Transverse colon (tissue), 4 donors: Measurements from ENCODE around the gene CCM2.

Source experiments
- POLR2A ChIP-seq: fragments of 450-650 bp; IDR thresholded peaks from one replicate; pipeline ENCODE4 v1.6.1; 2016; ENCODE audit warnings: antibody characterized with exemption, mild to moderate bottlenecking, moderate library complexity
- POLR2AphosphoS5 ChIP-seq, 3 donors: sonication (generic); formaldehyde crosslinking; IDR thresholded peaks; one replicate each; pipeline ENCODE4 v1.6.1; 2016; ENCODE audit warnings: antibody characterized with exemption in 3 of 3
- TF ChIP-seq, protein P1 (sequence below), 5 experiments: fragments of 200-600 bp in 3 of 5; fragments of 450-650 bp in 2 of 5; sonication (generic) in 3 of 5; IDR thresholded peaks; 1 replicate in 2 of 5; 2 replicates in 3 of 5; pipeline ENCODE4 v1.5.1; 2016 to 2017; ENCODE audit warnings: antibody characterized with exemption in 5 of 5, inconsistent platforms in 3 of 5, mild to moderate bottlenecking in 2 of 5, moderate library complexity in 1 of 5

DNA sequence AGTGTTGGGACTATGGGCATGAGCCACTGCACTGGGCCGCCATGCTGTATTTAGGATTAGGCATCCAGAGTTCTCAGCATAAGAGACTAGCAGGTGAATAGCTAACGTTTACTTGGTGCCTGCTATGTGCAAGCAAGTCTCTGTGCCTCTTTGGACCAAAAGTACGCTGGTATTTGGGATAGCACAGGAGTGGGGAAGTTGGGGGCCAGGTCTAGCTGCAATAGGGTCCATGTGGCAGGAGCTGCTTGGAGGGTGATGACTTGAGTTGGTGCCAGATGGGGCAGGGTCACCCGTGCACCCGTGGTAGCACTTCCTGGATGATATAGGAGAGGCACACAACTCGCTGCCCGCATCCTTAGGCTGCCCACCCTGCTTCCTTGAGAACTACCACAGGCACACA is 66.4 kb downstream of the CCM2 start:
- TF ChIP-seq, protein P1, sequence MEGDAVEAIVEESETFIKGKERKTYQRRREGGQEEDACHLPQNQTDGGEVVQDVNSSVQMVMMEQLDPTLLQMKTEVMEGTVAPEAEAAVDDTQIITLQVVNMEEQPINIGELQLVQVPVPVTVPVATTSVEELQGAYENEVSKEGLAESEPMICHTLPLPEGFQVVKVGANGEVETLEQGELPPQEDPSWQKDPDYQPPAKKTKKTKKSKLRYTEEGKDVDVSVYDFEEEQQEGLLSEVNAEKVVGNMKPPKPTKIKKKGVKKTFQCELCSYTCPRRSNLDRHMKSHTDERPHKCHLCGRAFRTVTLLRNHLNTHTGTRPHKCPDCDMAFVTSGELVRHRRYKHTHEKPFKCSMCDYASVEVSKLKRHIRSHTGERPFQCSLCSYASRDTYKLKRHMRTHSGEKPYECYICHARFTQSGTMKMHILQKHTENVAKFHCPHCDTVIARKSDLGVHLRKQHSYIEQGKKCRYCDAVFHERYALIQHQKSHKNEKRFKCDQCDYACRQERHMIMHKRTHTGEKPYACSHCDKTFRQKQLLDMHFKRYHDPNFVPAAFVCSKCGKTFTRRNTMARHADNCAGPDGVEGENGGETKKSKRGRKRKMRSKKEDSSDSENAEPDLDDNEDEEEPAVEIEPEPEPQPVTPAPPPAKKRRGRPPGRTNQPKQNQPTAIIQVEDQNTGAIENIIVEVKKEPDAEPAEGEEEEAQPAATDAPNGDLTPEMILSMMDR (IDR thresholded peaks at IDR 0.05), result no peak
- TF ChIP-seq POLR2A (no peak), POLR2AphosphoS5 (IDR thresholded peaks at IDR 0.05) (no peak)
